HL-60 (cell line): ENCODE data around the gene BCL6.

Experiments used
- DNase-seq, 2 experiments: peaks; one replicate each; pipeline ENCODE4 v3.0.0-alpha.2; 2010 to 2020; ENCODE audit warnings: low read depth in 1 of 2, low spot score in 1 of 2
- H3K27ac ChIP-seq: fragments of 250-450 bp; sonication (Bioruptor Pico); replicated peaks from 2 replicates; pipeline ENCODE4 v1.5.1; 2020; ENCODE audit warnings: mild to moderate bottlenecking, moderate library complexity
- H3K27me3 ChIP-seq: fragments of 250-450 bp; sonication (Bioruptor Pico); 2 replicates; pipeline ENCODE4 v1.5.1; 2021; ENCODE audit warnings: mild to moderate bottlenecking, moderate library complexity; ENCODE audit not compliant: insufficient read depth, poor library complexity, severe bottlenecking
- H3K4me3 ChIP-seq: replicated peaks from 2 replicates; pipeline ENCODE4 v1.5.1; 2011; ENCODE audit warnings: mild to moderate bottlenecking, control low read depth, low read length; ENCODE audit not compliant: insufficient read depth
- CTCF ChIP-seq: IDR thresholded peaks from one replicate; pipeline ENCODE4 v1.5.1; 2011; ENCODE audit warnings: low read length, control low read depth, inconsistent platforms; ENCODE audit not compliant: insufficient read depth
- GABPA ChIP-seq: IDR thresholded peaks from 2 replicates; pipeline ENCODE4 v1.6.1; 2012; ENCODE audit warnings: low read depth
- POLR2AphosphoS5 ChIP-seq: IDR thresholded peaks from 2 replicates; pipeline ENCODE4 v1.6.1; 2012; ENCODE audit warnings: low read depth
- REST ChIP-seq: IDR thresholded peaks from 2 replicates; pipeline ENCODE4 v1.6.1; 2012; ENCODE audit warnings: low read depth; ENCODE audit not compliant: insufficient replicate concordance
- SPI1 ChIP-seq: IDR thresholded peaks from 2 replicates; pipeline ENCODE4 v1.6.1; 2012; ENCODE audit warnings: low read depth, mild to moderate bottlenecking, borderline replicate concordance

BCL6 gene

GRCh38 chr3:187737006-187737367, 8.3 kb downstream of the BCL6 start:
- Histone ChIP-seq H3K4me3 (no peak overlapping the region), H3K27ac (no peak overlapping the region), H3K27me3 (no peaks in the 10 kb centered on the region)
- DNase-seq, result no peak
- TF ChIP-seq POLR2AphosphoS5 (no peak), CTCF (no peak), REST (no peak), GABPA (no peak), SPI1 (no peak)

GRCh38 chr3:187736418-187736871, 8.8 kb downstream of the BCL6 start:
- H3K27me3 ChIP-seq, result no peaks in the 10 kb centered on the region
- no peak overlapping the region for H3K27ac ChIP-seq
- TF ChIP-seq REST (no peak), GABPA (no peak), CTCF (no peak), SPI1 (no peak), POLR2AphosphoS5 (no peak)
- DNase-seq, result no peak
- no peak overlapping the region for H3K4me3 ChIP-seq

- DNase-seq, result no peak
- Histone ChIP-seq H3K27ac (no peak overlapping the region), H3K4me3 (no peak overlapping the region), H3K27me3 (no peaks in the 10 kb centered on the region)
- no peak for TF ChIP-seq GABPA
- no peak for TF ChIP-seq CTCF
- TF ChIP-seq POLR2AphosphoS5, result no peak
- no peak for TF ChIP-seq REST
- no peak for TF ChIP-seq SPI1
Measured at GRCh38 chr3:187735837-187736236, 9.4 kb downstream of the BCL6 start.
